ENCODE data around the gene TMEM132D.

The TMEM132D gene

GRCh38 chr12:129659961-129660622 lies 243.7 kb downstream of the TMEM132D start:
- no peak for DNase-seq (ENCODE audit: low spot score)

- DNase-seq (ENCODE audit: low spot score) = no peak
Observed at GRCh38 chr12:129657179-129657578, 246.6 kb downstream of the TMEM132D start.

- no peak for DNase-seq (ENCODE audit: low spot score)
Observed at GRCh38 chr12:129651951-129652350, 251.9 kb downstream of the TMEM132D start.

- no peak for DNase-seq (ENCODE audit: low spot score)
Observed at GRCh38 chr12:129641926-129642325, 261.9 kb downstream of the TMEM132D start.

- DNase-seq (ENCODE audit: low spot score) = no peak
Observed at GRCh38 chr12:129635021-129635685, 268.7 kb downstream of the TMEM132D start.

- DNase-seq (ENCODE audit: low spot score) = no peak
Observed at GRCh38 chr12:129631316-129631715, 272.5 kb downstream of the TMEM132D start.

GRCh38 chr12:129629901-129630300 lies 273.9 kb downstream of the TMEM132D start:
- no peak for DNase-seq (ENCODE audit: low spot score)

GRCh38 chr12:129622566-129622965 lies 281.3 kb downstream of the TMEM132D start:
- no peak for DNase-seq (ENCODE audit: low spot score)

GRCh38 chr12:129619271-129619670 lies 284.6 kb downstream of the TMEM132D start:
- DNase-seq (ENCODE audit: low spot score) = no peak

GRCh38 chr12:129617849-129618248 lies 286.0 kb downstream of the TMEM132D start:
- DNase-seq (ENCODE audit: low spot score) = no peak

GRCh38 chr12:129615001-129615400 lies 288.8 kb downstream of the TMEM132D start:
- DNase-seq (ENCODE audit: low spot score) = no peak

GRCh38 chr12:129614221-129614885 lies 289.5 kb downstream of the TMEM132D start:
- DNase-seq (ENCODE audit: low spot score) = no peak

GRCh38 chr12:129613314-129613713 lies 290.5 kb downstream of the TMEM132D start:
- no peak for DNase-seq (ENCODE audit: low spot score)

GRCh38 chr12:129610601-129611120 lies 293.2 kb downstream of the TMEM132D start:
- DNase-seq (ENCODE audit: low spot score) = no peak

- DNase-seq (ENCODE audit: low spot score) = no peak
Observed at GRCh38 chr12:129607756-129608155, 296.1 kb downstream of the TMEM132D start.

- no peak for DNase-seq (ENCODE audit: low spot score)
Observed at GRCh38 chr12:129607301-129607700, 296.5 kb downstream of the TMEM132D start.

GRCh38 chr12:129606239-129606638 lies 297.6 kb downstream of the TMEM132D start:
- no peak for DNase-seq (ENCODE audit: low spot score)

- no peak for DNase-seq (ENCODE audit: low spot score)
Observed at GRCh38 chr12:129605666-129606065, 298.2 kb downstream of the TMEM132D start.

GRCh38 chr12:129604506-129604905 lies 299.3 kb downstream of the TMEM132D start:
- no peak for DNase-seq (ENCODE audit: low spot score)

- DNase-seq (ENCODE audit: low spot score) = no peak
Observed at GRCh38 chr12:129599406-129599805, 304.4 kb downstream of the TMEM132D start.

GRCh38 chr12:129594098-129594497 lies 309.7 kb downstream of the TMEM132D start:
- no peak for DNase-seq (ENCODE audit: low spot score)

GRCh38 chr12:129592449-129592848 lies 311.4 kb downstream of the TMEM132D start:
- DNase-seq (ENCODE audit: low spot score) = no peak

GRCh38 chr12:129589503-129589902 lies 314.3 kb downstream of the TMEM132D start:
- no peak for DNase-seq (ENCODE audit: low spot score)
